OCI-M2 (cell line): ENCODE data around the gene C2orf42.
"Not testable (repeated sequence)": the region's sequence is repeated elsewhere in the genome, so short reads cannot be mapped to it uniquely, and the experiment has no call there.

Source experiments
- DNase-seq: peaks from one replicate; lab custom pipeline; 2025; ENCODE audit not compliant: unreplicated experiment; lab: John Stamatoyannopoulos, UW

C2orf42 gene

GRCh38 chr2:70132244-70133126 is 58.3 kb downstream of the C2orf42 start:
- DNase-seq = no peak

DNA sequence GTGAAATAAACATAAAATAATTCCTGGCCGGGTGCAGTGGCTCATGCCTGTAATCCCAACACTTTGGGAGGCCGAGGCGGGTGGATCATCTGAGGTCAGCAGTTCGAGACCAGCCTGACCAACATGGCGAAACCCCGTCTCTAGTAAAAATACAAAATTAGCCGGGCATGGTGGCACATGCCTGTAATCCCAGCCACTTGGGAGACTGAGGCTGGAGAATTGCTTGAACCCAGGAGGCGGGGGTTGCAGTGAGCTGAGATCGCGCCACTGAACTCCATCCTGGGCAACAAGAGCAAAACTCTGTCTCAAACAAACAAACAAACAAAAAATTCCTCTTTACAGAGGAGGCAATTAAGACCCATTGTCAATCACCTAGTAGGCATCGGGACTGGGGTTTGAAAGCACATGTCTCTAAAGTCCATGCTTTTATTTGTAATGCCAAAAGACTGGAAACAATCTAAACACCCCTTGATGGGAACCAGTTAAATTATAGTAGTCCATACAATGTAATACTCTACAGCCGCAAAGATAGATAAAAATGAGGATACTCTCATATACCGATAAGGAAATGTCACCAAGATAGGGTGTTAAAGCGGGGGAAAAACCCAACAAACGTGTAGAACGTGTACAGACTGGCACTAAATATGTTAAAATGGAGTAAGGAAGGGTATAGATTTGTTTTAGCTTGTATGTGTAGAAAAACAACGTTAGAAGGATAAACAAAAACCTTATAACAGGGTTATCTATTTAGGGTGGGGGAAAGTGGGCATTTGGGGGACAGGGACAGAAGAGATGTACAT is 59.3 kb downstream of the C2orf42 start:
- DNase-seq = not testable (repeated sequence)

DNA sequence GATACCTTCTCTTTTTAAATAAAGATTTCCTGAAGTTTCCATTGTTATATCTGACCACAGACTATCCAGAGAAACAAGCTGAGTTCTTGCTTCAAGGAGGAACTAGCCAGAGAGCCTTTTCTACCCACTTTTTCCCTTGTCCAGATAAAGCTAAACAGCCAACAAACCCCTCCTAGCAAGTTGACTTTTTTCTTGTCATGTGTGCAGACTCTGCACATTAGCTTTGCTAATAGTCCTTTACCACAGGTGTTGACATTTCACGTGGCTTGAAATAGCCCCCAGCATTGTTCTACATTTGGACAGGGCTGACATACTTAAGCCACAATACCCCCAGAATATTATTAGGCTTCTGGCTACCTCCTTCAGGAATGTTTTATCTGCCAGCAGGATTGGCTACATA is 62.8 kb downstream of the C2orf42 start:
- no peak for DNase-seq

DNA sequence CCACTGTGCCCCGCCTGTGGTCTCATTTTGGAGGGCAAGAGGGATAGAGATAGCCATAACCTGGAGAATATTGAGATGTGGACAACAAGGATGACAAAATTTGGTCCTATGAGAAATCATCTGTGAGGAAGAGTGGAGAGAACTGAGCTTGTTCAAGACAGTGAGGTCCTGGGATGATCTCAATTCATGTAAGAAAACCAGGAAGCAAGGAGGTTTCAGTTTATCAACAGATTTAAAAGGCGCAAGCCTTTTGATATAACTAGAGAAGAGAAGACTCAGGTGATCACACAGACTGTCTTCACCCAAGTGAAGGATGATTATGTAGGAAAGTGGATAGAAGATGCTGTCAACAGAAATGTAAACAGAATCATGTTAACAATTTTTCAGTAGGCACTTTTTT is 64.4 kb downstream of the C2orf42 start:
- no peak for DNase-seq

- DNase-seq = no peak
Measured at GRCh38 chr2:70125498-70125898, 65.3 kb downstream of the C2orf42 start.

- DNase-seq = no peak
Measured at GRCh38 chr2:70124983-70125480, 65.8 kb downstream of the C2orf42 start.

DNA sequence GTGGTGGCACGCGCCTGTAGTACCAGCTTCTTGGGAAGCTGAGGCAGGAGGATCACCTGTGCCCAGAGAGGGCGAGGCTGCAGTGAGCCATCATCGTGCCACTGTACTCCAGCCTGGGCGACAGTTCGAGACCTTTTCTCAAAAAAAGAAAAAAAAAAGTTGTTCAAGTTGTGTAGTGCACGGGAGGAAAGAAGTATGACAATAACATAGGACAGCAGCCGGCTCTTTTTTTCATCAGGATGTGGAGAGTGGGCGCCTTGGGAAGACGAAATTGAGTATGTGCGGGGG is 67.0 kb downstream of the C2orf42 start:
- DNase-seq = no peak

DNA sequence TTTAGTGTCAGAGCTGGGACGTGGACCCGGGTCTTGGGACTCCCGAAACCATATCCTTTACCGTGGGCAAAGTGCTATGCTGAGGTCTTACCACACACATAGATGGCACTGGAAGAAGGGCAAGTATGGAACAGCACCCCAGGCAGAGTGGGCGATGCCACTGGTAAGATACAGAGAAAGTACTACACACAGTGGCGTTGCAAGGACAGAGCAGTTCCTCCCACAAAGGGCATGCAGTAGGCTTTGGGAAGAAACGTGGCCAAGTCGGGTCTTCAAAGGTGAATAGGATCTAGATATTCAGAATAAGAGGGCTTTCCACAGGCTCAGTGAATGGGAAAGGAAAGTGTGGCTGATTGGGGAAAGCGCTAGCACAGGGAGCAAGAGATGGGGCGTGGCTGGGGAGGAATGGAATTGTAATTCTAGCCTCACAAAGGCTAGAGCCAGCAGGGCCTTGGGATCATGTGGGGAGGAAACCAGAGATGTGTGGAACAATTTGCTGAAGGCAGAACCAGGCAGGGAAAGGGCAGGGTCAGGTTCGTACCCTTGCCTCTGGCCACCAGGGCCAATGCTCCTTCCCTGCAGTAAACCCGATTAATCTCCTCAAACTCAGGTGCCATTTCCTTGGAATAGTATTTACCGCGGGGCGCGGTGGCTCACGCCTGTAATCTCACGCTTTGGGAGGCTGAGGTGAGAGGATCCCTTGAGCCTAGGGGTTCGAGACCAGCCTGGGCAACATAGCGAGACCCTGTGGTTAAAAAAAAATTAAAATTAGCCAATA is 67.6 kb downstream of the C2orf42 start:
- no peak for DNase-seq

DNA sequence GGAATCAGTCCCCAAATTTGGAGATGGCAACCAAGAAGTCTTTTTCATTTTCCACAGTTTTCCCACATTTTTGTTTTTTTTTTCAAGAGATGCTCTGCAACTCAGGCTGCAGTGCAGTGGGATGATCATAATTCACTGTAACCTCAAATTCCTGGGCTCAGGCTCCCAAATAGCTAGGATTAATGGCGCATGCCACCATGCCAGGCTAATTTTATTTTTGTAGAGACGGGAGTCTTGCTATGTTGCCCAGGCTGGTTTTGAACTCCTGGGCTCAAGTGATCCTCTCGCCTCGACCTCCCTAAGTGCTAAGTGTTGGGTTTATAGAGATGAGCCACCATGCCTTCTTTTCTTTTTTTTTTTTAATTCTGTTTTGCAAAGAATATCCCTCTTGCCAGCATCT is 68.3 kb downstream of the C2orf42 start:
- DNase-seq = no peak

DNA sequence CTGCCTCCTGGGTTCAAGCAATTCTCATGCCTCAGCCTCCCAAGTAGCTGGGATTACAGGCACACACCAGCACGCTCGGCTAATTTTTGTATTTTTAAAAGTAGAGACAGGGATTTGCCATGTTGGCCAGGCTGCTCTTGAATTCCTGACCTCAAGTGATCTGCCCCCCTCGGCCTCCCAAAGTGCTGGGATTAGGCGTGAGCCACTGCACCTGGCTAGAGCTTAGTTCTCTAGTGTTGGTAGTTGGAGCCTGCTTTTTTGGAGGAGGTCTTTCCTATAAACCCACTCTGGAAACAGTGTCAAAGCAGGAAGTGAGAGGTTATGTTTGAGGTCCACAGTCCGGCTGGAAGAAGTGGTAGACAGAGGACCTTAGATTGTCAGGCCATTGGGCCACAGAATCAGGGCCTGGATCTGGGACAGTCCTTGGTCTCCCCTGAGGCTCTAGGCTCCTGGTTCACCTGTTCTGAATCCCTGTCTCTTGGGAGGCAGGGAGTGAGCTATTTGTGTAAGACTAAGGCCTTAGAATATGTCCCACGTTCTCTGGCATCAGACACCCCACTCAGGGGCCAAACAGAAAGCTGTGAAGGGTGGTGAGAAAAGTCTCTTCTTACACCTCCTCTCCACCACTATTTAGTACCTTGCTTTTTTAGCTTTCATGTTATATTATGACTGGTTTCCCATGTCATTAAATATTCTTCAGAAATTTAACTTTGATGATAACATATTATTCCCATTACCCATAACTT is 69.0 kb downstream of the C2orf42 start:
- no peak for DNase-seq

DNA sequence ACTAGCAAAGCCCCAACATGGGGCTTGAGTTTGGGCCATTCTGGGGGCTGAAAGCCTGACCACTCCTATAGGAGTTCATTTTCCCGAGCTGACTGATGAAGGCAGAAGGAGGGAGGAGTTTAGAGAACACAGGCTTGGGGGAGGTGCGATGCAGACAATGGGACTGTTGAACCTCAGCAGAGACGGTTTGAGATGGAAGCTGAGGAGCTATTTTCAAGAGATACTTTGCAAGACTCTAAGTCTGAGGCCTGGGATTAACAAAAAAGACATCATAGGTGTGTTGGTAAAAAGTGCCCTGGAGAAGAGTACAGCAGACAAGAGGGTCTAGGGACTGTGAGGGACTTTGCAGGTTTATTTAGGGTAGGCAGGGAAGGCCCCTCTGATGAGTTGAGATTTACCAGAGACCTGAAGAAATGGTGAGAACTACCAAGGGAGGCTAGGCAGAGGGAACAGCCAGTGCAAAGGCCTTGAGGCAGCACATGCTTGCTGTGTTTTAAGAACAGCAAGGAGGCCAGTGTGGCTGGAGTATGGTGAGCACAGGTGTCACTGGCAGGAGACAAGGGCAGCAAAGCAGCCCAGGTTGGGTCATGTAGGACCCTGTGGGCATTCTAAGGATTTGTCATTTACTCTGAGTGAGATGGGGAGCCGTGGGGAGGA is 71.9 kb downstream of the C2orf42 start:
- DNase-seq = no peak

GRCh38 chr2:70116936-70117552 is 73.8 kb downstream of the C2orf42 start:
- no peak for DNase-seq

DNA sequence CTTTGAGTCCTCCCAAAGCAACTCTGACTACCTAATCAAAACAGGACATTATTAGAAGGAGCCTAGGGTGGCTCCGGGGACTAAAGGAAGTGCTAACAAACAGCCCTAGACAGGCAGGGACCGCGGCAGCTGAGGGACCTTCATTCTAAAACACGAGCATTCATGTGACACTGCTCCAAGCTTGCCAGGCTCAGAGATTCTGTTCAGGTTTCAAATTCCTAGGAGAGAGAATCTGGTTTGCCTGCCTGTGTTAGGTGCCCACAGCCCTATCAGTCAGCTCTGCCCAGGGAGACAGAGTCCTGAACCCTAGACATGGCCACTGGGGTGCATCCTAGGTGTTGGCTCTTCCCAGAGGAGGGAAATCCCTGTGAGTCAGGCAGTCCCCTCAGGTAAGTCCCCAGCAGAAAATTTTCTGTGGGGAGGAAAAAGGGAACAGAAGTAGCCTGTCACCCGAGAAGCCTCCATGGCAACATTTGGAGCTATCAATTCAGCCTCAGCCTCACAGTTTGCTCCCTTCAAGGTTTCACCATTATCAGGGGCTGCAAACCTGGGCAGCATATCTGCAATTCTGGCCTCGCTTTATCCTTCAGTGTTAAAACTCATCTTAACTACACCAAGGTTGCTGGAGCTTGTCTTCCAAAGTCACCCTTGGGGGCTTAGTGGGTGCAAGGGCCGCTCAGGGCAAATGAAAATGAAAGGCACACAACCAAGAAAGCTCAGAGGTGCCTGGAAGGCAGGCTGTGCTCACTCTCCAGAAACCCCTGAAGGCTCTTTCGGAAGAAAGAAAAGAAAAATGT is 75.0 kb downstream of the C2orf42 start:
- no peak for DNase-seq

DNA sequence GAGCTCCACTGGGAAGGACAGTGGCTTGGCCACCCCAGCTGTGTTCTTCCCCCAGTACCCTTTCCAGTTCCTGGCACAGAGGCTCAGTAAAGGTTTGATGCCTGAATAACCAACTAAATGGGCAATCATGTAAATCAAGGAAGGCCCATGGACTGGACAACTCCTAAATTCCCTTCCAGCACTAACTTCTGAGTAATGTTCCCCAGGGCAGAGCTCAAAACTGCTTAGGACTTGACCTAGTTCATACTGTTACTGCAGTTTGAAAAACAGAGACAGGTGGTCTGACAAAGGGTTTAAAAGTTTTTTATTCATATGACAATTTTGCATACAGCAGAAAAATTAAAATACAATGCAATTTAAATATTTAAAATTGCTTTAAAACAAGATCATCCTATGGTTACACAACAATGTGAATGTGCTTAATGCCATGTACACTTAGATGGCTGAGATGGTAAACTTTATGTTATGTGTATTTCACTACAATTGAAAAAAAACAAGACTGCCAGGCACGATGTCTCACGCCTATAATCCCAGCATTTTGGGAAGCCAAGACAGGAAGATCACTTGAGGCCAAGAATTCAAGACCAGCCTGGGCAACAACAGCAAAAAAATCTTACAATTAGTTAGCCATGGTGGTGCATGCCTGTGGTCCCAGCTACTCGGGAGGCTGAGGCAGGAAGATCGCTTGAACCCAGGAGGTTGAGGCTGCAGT is 77.3 kb downstream of the C2orf42 start:
- DNase-seq = no peak

- no peak for DNase-seq
Measured at GRCh38 chr2:70111752-70112591, 78.8 kb downstream of the C2orf42 start.

DNA sequence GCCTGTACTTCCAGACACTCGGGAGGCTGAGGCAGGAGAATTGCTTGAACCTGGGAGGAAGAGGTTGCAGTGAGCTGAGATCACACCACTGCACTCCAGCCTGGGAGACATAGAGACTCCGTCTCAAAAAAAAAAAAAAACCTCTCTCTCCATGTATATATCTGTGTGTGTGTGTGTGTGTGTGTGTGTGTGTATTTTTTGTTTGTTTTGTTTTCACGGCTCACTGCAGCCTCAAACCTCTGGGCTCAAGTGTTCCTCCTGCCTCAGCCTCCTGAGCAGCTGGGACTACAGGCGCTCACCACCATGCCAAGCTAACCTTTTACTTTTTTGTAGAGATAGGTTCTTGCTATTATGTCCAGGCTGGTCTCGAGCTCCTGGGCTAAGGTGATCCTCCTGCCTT is 80.4 kb downstream of the C2orf42 start:
- DNase-seq = not testable (repeated sequence)

GRCh38 chr2:70106138-70106537 is 84.7 kb downstream of the C2orf42 start:
- DNase-seq = not testable (repeated sequence)
